Subcutaneous abdominal adipose tissue (tissue), 5 donors: Measurements from ENCODE around the gene PEX14.

Experiments used
- H3K27ac ChIP-seq: one replicate; pipeline ENCODE4 v1.7.0; 2013; ENCODE audit warnings: low read depth, mild to moderate bottlenecking, inconsistent platforms, low read length, moderate library complexity
- H3K27me3 ChIP-seq, 5 donors: one replicate each; pipeline ENCODE4 v1.7.0; 2013; ENCODE audit warnings: low read length in 5 of 5, inconsistent platforms in 1 of 5; ENCODE audit not compliant: control insufficient read depth in 5 of 5, insufficient read depth in 4 of 5
- H3K36me3 ChIP-seq, 5 donors: one replicate each; pipeline ENCODE4 v1.7.0; 2013; ENCODE audit warnings: low read length in 5 of 5; ENCODE audit not compliant: control insufficient read depth in 5 of 5, insufficient read depth in 5 of 5
- H3K4me1 ChIP-seq, 5 donors: one replicate each; pipeline ENCODE4 v1.7.0; 2013; ENCODE audit warnings: low read length in 5 of 5, mild to moderate bottlenecking in 3 of 5, moderate library complexity in 1 of 5; ENCODE audit not compliant: control insufficient read depth in 5 of 5, insufficient read depth in 5 of 5
- H3K4me3 ChIP-seq, 5 donors: one replicate each; pipeline ENCODE4 v1.7.0; 2013; ENCODE audit warnings: low read length in 5 of 5, low read depth in 1 of 5
- H3K9ac ChIP-seq, 5 donors: one replicate each; pipeline ENCODE4 v1.7.0; 2013; ENCODE audit warnings: low read length in 5 of 5, mild to moderate bottlenecking in 4 of 5, moderate library complexity in 3 of 5
- H3K9me3 ChIP-seq, 5 donors: one replicate each; pipeline ENCODE4 v1.7.0; 2013; ENCODE audit warnings: low read length in 5 of 5; ENCODE audit not compliant: control insufficient read depth in 5 of 5
- donor health status: healthy.
- donor health status: healthy.
- donor health status: healthy.
- donor health status: healthy.
- donor health status: healthy.

The PEX14 gene

DNA sequence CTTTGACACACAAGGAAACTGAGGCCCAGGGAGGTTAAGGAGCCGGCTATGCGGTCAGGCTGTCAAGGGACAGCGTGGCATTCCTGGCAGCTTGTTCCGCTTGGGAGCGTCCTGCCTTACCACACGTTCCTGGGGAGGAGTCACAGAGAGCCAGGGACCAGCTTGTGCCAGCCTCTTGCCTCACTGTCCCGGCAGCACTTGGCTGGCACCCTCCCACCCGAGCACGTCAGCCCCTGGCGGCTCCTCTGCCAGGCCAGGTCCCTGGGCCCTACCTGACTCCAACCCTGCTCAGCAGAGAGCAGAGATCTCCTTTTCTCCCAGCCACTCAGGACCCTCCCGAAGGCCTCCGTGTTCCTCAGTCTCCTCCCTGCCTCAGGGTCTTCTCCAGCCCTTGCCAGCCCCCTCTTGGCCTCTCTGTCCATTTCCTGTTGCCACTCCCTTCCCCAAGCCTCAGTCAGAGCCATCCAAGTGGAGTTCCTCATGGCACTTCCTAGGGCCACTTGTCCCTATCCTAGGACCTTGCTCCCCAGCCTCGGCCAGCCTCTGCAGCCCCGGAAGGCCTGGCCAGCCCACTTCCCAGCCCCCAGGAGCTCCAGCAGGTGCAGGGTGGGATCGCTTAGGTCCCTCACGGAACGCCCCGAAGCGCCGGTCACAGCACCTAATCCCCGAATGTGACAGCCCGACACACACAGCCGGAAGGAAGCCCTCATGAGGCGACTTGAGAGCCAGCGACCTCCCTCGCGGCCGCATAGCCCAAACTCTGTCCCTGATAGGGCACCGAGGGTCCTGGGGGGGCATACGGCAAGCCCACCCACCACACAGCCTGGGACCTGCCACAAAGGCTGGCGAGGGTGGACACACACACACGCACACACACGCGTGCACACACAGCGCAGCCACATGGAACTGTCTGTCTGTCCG is 191.4 kb downstream of the PEX14 start:
- Histone ChIP-seq H3K9ac (peak overlapping the region in 2 of 5 donors; percentile 10 to 23), H3K27ac (no peak overlapping the region), H3K27me3 (peaks cover 0 to 6% (median 2%) of the 10 kb centered on the region in 5 donors), H3K9me3 (no peaks in the 10 kb centered on the region), H3K4me1 (peaks cover 0 to 42% (median 32%) of the 10 kb centered on the region in 5 donors), H3K36me3 (peaks cover 0 to 10% (median 3%) of the 10 kb centered on the region in 5 donors), H3K4me3 (no peak overlapping the region)

GRCh38 chr1:10667861-10668761 is 193.4 kb downstream of the PEX14 start:
- peaks cover 0 to 10% (median 3%) of the 10 kb centered on the region in 5 donors for H3K36me3 ChIP-seq
- peak overlapping the region in 1 of 5 donors; percentile 41 for H3K9ac ChIP-seq
- H3K9me3 ChIP-seq, result no peaks in the 10 kb centered on the region
- peaks cover 0 to 12% (median 7%) of the 10 kb centered on the region in 5 donors for H3K27me3 ChIP-seq
- no peak overlapping the region for H3K27ac ChIP-seq
- peaks cover 0 to 43% (median 29%) of the 10 kb centered on the region in 5 donors for H3K4me1 ChIP-seq
- H3K4me3 ChIP-seq, result no peak overlapping the region

DNA sequence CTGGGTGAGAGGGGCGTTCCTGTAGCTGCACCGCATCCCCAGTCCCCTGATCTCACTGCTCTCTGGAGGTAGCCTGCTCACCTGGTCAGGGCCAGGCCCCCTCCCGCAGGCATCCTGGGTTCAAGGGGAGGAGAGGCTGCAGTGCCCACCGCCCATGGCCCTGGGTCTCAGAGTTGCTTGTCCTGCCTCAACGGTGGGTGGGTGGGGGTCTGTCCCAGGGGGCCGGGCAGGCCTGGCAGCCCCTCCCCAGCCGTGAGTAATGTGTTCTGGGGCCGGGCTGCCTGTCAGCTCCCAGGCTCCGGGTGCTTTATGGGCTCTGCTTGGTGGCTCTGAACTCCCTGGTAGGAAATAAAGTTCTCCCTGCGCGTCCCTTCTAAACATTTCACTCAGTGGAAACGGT is 194.8 kb downstream of the PEX14 start:
- no peak overlapping the region for H3K9ac ChIP-seq
- H3K27me3 ChIP-seq, result peaks cover 3 to 20% (median 12%) of the 10 kb centered on the region in 5 donors
- H3K9me3 ChIP-seq, result no peaks in the 10 kb centered on the region
- no peak overlapping the region for H3K27ac ChIP-seq
- peaks cover 0 to 6% (median 0%) of the 10 kb centered on the region in 5 donors for H3K36me3 ChIP-seq
- H3K4me3 ChIP-seq, result no peak overlapping the region
- H3K4me1 ChIP-seq, result peaks cover 0 to 28% (median 15%) of the 10 kb centered on the region in 5 donors

DNA sequence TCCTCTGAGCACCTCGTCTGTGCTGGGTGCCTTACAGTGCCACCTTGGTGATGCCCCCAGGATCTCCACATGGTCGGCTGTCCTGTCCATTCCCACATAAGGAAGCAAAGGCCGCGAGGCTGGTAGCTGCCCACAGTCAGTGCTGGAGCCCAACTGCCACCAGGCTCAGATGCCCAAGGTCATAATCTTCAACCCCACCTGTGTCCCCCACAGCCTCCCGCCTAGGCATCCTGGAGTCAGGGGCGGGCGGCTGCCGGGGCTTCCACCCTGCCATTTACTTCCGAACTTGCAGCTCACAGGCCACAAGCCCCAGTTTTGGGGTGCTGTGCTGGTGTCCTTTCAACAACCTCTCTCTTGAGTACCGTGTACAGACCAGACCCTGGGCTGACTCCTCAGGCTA is 195.4 kb downstream of the PEX14 start:
- Histone ChIP-seq H3K9ac (no peak overlapping the region), H3K27me3 (peaks cover 3 to 21% (median 12%) of the 10 kb centered on the region in 5 donors), H3K9me3 (no peaks in the 10 kb centered on the region), H3K27ac (no peak overlapping the region), H3K4me1 (peaks cover 0 to 23% (median 15%) of the 10 kb centered on the region in 5 donors), H3K36me3 (peaks cover 0 to 1% (median 0%) of the 10 kb centered on the region in 5 donors), H3K4me3 (no peak overlapping the region)

- no peaks in the 10 kb centered on the region for H3K9me3 ChIP-seq
- H3K9ac ChIP-seq, result no peak overlapping the region
- peaks cover 3 to 21% (median 12%) of the 10 kb centered on the region in 5 donors for H3K27me3 ChIP-seq
- H3K4me1 ChIP-seq, result peaks cover 0 to 16% (median 12%) of the 10 kb centered on the region in 5 donors
- H3K4me3 ChIP-seq, result no peak overlapping the region
- H3K36me3 ChIP-seq, result no peaks in the 10 kb centered on the region
- H3K27ac ChIP-seq, result no peak overlapping the region
Measured at GRCh38 chr1:10671090-10671489, 196.3 kb downstream of the PEX14 start.

- Histone ChIP-seq H3K27me3 (peaks cover 3 to 21% (median 12%) of the 10 kb centered on the region in 5 donors), H3K4me1 (peaks cover 0 to 13% (median 8%) of the 10 kb centered on the region in 5 donors), H3K9me3 (no peaks in the 10 kb centered on the region), H3K36me3 (no peaks in the 10 kb centered on the region), H3K4me3 (no peak overlapping the region), H3K9ac (no peak overlapping the region), H3K27ac (no peak overlapping the region)
Measured at GRCh38 chr1:10671622-10672342, 197.0 kb downstream of the PEX14 start.

- peaks cover 0 to 13% (median 8%) of the 10 kb centered on the region in 5 donors for H3K4me1 ChIP-seq
- no peak overlapping the region for H3K9ac ChIP-seq
- peaks cover 3 to 25% (median 12%) of the 10 kb centered on the region in 5 donors for H3K27me3 ChIP-seq
- no peaks in the 10 kb centered on the region for H3K36me3 ChIP-seq
- H3K27ac ChIP-seq, result no peak overlapping the region
- H3K4me3 ChIP-seq, result no peak overlapping the region
- no peaks in the 10 kb centered on the region for H3K9me3 ChIP-seq
Measured at GRCh38 chr1:10672343-10673050, 197.7 kb downstream of the PEX14 start.

DNA sequence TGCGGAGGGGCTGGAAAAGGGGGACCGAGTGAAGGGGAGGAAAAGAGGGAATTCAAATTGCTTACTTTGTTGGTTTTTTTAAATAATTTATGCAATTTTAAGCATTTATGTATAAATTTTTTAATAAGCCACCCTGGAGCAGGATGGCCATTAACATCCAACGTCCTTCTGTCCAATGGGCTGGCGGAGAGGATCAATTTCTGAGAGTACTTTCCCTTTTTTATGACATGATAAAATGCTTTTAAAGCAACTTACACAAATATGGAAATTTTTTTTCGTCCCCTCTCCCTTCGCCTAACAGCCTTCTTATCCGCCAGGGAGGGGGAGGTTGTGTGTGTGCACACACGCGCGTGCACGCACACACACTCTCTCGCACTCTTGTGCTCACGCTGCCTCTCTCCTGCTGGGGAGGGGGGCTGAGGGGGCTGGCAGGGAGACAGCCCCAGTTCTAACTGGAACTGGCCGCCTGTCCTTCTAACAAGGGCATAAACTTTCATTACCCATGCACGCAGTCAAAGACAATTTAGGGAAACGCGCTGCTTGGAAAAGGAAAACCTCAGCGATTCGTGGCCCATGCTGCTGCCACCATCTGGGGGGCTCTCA is 198.5 kb downstream of the PEX14 start:
- Histone ChIP-seq H3K27me3 (peaks cover 3 to 25% (median 12%) of the 10 kb centered on the region in 5 donors), H3K9me3 (no peaks in the 10 kb centered on the region), H3K4me3 (no peak overlapping the region), H3K4me1 (peaks cover 0 to 10% (median 5%) of the 10 kb centered on the region in 5 donors), H3K36me3 (no peaks in the 10 kb centered on the region), H3K9ac (no peak overlapping the region), H3K27ac (no peak overlapping the region)
